Measurements from ENCODE around the gene FIZ1.
A peak's percentile ranks its signal among the peaks of the same experiment; 100 is the strongest.

FIZ1 gene

DNA sequence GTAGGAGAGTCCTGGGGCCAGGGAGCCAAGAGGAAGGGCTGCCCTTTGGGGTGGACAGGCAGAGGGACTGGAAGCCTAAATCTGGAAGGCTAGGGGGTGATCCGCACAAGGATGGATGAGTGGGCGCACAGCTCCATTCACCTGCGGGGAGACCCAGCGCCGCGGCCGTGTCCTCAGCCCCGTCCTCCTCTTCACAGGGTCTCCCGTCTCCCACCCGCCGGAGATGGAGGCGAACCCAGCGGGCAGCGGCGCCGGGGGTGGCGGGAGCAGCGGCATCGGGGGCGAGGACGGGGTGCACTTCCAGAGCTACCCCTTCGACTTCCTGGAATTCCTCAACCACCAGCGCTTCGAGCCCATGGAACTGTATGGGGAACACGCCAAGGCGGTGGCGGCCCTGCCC, 14.1 kb upstream of the FIZ1 start:
- DNase-seq: no peak

DNA sequence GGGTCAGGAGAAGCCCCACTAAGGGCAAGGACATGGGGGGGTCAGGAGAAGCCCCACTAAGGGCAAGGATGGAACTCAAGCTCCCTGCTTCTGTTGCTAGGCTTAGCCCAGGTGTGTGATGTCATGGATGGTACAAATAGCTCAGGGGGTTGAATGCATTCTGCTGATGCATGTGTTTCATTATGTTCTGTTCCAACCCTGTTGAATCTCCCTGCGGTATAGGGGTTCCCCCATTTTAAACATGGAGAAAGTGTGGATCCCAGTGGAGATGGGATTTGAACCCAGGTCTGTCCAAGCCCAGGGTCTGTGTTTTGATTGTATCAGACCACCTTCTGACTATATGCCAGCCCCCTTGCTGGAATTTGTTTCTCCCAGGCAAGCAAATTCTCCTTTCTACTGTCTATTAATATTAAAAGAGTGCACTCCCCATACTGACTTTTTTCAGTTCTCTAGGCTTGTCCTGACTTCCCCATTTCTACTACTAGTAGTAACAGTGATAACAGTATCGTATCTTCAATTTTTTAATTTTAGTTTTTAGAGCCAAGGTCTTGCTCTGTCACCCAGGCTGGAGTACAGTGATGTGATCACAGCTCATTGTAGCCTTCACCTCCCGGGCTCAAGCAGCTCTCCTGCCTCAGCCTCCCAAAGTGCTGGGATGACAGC, 12.8 kb upstream of the FIZ1 start:
- DNase-seq: no peak

DNA sequence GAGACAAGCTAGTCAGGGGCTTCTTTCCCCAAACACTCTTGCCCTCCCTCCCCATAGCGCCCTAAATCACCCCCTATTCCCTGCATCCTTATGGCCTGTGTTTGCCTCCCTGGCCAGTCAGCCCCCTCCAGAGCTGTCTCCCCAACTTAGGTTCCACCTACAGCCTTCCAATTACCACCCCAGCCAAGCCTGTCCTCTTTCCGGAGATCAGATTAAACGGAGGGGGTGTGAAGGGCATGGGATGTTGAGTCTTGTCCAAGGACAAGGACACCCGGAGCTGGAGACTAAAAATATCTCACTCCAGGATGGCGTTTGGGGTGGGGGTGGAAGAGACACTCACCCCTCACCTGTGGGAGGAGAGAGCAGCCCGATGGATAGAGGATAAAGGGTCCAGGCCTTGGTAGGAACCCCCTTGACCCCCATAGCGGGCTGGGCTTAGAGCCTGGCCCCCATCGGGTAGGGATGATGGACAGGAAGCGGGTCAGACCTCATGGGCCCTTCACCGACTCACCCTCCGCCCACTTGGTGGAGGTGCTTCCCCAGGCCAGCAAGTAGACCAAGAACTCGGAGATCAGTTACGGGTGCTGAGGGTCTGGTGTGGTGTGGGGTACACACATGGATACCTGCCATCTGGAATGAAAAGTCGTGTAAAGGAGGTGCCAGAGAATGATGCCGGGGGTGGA, 12.1 kb upstream of the FIZ1 start:
- no peak for DNase-seq

DNA sequence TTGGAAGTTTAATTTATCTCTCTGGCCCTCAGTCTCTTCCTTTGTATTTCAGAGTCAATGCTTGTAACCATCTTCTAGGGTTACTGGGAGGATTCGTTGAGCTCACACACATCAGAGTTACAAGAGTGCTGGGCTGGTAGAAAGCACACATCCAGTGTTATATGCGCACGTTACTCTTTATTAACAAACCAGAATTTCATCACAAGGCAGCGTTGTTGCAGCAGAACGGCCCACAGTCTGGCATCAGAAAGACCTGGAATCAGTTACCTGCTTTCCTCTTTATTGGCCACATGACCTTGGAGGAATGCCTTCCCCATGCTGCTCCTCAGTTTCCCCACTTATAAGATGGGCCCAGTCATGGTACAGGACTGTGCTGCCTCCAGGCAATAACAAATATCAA, 10.0 kb upstream of the FIZ1 start:
- no peak for DNase-seq

DNA sequence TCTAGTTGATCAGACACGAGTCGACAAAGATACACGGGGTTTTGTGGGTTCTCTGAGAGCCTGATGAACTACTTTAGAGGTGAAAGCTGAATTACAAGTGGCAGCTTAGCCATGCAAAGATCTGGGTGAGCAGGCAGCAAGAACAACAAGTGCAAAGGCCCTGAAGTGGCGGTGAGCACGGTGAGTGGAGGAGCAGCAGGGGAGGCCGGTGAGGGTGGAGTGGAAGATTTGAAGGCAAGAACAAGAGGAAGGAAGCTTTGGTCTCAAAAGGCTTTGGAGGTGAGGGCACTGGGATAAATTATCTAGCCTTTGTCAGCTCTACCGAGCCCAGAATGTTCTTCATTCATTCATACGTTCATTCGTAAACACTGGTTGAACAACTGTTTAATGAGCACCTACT, 7.5 kb upstream of the FIZ1 start:
- DNase-seq: no peak

DNA sequence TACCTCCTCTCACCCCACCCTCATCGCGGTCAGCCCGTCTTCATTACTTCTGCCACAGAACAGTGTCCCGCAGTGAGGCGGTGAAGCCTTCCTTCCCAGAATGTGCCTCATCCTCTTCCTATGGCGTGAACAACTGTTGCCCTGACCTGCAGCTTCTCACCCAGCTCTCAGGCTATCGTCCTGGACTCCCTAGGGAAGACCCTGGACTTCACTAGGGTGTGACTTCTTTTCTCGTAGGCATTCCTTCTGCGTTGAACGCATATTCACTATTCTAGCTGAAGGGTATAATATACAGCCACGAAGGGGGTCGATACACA, 7.1 kb upstream of the FIZ1 start:
- DNase-seq: no peak

DNA sequence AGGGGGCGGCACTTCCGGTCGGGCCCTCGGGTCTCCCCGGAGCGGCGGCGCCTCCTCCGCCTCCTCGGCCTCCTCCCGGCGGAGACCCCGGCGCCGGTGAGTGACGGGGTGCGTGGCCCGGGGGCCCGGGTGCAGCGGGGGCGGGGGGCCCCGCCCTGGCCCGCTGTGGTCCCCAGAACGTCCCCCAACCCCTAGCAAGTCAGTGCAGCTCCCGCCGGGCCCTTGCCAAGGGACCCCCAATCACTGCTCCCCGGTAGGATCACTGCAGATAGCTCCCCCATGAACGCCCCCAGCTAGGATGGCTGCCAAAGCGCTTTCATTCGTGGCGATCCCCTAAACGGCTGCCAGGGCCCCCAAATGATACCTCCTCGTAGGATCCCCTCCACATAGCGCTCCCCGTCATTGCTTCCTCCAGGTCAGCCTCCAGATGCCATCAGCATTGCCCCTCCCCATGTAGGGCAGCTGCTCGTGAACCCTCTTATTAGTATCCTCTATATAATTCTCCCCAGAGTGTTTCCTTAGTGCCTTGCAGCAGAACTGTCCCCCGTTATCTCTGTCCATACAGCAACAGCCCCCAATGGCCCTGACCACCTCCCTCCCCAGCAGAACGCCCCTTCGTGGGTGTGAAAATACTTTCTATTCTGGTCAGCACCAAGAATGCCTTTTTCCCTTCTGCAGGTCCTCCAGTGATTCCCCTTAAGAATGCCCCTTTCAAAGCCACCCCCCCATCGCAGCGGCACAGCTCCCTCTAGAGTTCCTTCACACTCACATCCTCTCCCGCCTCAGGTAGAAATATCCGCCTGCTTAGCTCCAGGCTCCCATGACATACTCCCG, 6.5 kb upstream of the FIZ1 start, which contains the start of gene ZNF865:
Gene ZNF865 (plus strand): TSS at position 11 of the 834 bp plus-strand sequence. CDS start 7,972 bp downstream, outside the sequence.
- peak; percentile 73 to 84 for DNase-seq

DNA sequence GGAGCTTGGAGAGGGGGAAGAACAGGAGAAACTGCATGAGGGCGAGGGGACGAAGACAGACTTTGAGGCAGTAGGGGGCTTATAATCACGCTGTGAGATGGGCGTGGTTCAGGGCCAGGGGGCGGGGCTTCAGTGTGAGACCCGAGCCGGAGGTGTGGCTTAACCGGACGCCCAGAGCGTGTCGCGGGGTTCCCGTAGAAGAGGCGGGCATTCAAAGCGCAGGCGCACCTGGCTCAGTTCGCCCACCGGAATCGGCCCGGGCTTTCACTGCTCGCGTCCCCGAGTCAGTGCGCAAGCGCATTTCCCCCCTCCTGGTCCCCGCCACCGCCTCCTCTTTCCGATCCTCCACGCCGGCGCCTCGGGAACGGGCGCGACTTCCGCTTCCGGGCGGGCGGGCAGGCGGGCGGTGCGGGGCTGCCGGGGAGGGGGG, 5.9 kb upstream of the FIZ1 start:
- peak; percentile 98 to 99 for DNase-seq

DNA sequence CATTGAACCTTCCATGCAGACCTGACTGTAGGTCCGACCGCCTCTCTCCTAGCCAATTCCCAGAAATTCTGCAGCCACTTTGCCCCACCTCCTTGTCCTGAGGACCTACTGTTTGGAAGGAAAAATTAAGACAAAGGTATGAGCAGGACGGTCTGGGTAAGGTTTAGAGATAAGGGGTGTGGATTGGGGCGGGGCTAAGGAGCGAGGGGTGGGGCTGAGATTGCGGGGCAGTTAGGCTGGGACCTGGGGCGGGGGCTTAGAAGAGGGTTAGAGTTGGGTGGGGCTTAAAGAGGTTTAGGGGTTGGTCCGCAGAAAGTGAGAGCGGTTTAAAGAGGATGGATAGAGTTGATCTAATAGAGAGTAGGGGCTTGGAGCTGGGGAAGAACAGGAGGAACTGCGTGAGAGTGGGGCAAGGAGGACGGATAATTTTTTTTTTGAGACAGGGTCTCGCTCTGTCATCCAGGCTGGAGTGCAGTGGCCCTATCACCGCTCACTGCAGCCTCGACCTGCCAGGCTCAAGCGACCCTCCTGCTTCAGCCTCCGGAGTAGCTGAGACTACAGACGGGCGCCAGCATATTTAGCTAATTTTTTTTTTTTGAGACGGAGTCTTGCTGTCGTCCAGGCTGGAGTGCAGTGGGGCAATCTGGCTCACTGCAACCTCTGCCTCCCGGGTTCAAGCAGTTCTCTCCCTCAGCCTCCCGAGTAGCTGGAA, 4.4 kb upstream of the FIZ1 start:
- DNase-seq: no peak

DNA sequence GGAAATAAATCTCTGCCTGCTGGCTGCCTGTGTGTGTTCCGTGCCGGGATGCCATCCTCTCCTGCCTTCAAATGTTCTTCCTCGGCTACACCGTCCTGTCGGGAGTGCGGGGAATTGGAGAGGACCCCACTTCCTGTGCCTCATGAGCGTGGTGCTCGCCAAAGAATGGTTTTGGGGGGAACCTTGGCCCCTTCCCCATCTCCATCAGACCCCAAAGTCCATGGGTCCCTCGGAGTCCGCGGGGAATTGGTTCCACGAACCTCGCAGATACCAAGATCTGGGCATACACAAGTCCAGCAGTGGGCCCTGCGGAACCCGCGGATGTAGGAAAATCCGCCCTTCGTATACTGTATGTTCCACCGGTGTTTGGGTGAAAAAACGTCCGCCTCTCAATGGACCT, 3.8 kb upstream of the FIZ1 start:
- DNase-seq: no peak

DNA sequence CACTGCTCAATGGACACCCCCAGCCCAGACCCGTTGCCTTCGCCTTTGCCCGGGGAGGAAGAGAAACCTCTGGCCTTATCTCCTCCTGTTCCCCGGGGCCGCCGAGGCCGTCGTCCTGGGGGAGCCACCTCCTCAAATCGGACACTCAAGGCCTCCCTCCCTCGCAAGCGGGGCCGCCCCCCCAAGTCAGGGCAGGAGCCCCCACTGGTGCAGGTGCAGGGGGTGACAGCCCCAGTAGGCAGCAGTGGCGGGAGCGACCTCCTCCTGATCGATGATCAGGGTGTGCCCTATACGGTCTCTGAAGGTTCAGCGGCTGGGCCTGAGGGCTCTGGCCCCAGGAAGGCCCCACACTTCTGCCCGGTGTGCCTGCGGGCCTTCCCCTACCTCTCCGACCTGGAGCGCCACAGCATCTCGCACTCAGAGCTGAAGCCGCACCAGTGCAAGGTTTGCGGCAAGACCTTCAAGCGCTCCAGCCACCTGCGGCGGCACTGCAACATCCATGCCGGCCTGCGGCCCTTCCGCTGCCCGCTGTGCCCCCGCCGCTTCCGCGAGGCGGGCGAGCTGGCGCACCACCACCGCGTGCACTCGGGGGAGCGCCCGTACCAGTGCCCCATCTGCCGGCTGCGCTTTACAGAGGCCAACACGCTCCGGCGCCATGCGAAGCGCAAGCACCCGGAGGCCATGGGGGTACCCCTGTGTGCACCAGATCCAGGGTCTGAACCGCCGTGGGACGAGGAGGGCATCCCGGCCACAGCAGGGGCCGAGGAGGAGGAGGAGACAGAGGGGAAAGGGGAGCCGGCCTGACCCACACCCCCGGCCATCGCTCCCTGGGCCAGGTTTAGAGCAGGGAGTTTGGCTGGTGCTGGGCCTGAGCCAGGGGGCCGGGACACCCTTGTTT, 3.0 kb upstream of the FIZ1 start:
- DNase-seq: no peak

DNA sequence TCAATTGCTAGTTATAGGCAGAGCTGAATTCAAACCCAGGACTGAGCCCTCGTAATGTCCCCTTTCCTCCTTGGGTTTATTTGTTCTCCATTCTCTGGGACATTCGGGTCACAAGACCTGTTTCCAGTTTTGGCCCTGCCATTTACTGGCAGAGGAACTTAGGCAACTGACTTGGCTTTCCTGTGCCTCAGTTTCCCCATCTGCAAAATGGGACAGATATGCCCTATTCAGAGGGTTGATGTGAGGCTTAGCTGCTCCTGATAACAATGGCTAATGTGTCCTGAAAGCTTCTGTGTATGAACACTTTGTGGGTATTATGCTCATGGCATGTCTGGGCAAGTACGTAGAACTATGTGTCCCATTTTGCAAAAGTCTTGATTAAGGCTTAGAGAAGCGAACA, 1.8 kb upstream of the FIZ1 start:
- DNase-seq: peak in 1 of 2 experiments; percentile 41

DNA sequence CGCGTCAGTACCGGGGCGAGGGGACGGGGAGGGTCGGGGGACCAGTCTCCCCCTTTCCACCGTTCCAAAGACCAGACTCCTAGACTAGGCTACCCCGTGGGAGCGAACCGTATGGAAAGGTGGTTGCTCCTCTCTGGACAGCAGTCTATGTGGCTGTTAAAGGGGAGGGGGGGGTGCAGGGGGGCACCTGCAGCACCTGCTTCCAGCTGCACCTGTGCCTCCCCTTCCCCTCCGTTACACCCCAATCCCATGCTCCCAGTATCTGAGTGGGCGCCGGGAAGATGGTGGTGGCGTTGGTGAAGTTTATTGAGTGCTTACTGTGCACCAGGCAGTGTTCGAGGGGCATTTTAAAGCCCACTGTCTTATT, 1.3 kb upstream of the FIZ1 start:
- no peak for DNase-seq

DNA sequence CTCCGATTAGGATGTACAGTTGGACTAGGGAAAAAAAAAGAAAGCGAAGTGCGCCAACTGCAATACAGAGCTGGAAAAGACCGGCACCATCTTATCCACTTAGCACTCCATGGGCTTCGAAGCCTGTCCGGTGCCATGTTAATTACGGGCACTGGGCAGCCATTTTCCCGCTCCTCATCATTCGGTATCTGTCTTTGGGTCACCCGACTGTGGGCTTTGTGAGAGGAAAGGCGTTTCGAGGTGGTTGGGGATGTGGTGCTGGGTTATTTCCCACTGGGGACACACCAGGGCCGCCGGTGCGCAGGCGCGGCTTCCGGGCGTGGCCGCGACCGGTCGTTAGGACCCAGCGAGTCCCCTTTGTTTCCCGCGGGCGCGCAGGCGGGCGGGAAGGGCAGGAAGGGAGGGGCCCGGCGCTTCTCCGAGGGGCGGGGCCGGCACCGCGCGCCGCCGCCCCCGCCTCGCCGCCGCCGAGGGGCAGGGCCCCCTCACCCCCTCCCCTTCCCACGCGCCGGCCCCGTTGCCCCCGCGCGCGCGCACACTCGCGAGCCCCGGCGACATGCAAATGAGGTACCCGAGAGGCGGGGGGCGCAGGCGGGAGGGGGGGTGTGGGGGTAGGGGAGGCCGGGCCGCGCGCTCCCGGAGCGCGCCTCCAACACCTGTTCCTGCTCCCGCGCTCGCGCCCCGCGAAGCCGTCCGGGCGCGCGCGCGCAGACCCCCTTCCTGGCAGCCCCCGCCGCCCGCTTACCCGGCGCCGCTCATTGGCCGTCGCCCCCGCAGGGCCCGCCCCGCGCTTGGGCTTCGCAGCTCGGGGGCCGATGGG, 735 bp upstream of the FIZ1 start, which contains the start of gene ZNF524:
Gene ZNF524 (plus strand): TSS at position 447 of the 820 bp plus-strand sequence. CDS start 1,825 bp downstream, outside the sequence.
- DNase-seq: peak; percentile 96 to 98

DNA sequence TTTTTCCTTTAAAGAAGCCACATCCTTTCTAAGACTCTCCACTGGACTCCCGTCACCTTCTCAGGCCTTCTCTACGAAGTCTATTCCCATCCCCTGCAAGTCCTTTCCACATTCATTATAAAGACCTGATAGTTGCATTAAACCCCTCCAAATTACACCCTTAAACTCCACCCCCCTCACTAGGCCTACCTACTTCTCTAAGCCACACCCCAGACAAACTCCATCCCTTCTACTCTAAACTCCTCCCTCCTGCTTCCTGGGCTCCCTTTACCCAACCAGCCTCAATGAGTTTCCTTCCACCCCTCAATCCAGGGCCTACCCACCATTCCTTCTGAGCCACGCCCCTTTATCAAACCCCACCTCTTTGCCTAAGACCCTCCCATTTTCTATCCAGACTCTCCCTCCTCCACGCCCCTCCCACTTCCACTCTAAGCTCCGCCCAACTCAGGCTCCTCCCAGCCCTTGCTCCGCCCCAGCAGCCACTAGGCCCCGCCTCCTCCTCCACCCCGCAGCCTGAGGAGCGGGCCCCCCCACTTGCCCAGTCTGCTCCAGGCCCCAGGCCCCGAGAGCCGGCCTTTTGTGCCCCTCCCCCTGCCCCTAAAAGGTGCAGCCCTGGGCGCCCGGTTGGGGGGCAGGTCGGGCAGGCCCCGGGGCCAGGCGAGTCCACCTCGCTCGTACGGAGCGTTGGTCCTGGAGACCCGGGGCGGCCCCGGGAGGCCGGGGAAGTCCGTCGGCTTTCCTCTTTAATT, 424 bp downstream of the FIZ1 start:
- DNase-seq: peak; percentile 88

DNA sequence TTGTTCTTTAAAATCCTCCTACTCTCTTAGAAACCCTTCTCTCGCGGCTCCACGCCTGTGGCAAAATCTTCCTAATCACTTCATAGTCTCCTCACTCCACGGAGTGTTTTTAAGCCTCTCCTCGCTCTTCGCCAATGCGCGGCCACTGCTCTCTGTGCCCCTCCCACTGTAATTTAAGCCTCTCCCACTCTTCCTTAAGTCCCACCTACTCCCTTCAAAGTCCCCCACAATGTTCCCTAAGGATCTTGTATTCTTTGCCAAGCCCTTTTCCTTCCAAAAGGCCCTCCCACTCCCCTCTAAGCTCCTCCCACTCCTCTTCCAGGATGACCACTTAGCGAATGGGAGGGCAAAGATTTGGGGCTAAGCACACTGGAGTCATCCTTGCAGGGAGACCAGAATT, 1.3 kb downstream of the FIZ1 start:
- DNase-seq: no peak

DNA sequence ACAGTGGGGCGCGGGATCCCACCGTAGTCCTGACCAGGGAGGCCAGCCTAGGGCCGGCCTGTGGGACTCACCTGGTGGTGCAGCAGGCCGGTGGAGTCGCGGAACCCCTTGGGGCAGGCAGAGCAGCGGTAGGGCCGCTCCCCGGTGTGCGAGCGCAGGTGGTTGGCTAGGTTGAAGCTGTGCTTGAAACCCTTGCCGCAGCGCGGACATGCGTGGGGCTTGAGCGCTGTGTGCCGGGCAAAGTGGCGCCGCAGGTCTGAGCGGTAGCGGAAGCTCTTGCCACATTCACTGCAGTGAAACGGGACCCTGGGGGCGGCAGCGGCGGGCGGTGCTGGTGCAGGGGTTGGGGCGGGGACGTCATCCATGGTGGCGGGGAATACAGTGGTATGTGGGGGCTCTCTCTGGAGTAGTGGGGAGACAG, 1.8 kb downstream of the FIZ1 start:
- no peak for DNase-seq

DNA sequence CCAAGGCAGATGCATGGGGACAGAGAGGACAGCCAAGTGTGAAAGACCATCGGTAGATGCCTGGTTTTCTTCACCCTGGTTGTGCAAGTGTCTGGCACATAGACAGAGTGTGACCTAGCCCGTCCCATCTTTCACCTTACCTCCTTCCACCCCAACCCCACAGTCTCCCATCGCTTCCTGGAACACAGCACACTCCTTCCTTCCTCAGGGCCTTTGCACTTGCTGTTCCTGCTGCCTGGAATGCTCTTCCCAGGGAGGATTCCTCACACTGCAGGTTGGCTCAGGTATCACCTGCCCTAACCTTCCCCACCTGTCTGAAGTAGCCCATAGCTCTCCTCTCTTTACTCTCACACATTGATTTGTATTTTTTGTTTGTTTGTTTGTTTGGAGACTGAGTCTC, 3.0 kb downstream of the FIZ1 start:
- no peak for DNase-seq

DNA sequence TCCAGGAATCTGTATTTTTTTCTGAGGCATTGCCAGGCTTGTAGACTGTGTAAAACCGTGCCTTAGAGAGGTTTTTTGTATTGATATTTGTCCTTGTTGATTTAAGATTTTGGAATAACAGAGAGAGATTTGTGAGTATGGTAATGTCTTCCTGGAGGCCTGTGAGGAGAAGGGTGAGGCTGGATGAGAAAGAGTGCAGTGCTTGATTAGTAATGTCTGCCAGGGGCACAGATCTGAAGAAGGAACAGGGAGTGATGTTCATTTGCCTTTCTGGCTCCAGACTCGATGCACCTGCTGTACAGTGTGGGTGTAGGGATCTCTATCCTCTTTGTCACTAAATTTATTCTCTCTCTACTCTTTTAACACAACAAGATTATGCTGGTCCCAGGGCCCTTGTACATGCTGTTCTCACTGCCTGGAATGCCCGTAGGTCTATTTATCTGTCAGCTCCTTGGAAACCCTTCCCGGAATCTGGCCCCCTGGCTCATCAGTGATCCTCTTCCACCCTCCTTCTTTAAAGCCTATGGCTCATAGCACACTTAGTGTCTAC, 4.2 kb downstream of the FIZ1 start:
- DNase-seq: no peak

All from NCI-H524 (cell line).